HEK293 (cell line): ENCODE data around the gene CHST3.

ENCODE experiments used
- CTCF ChIP-seq: fragments of 450-650 bp; formaldehyde crosslinking; IDR thresholded peaks from 2 replicates; pipeline ENCODE4 v1.5.1; 2016; ENCODE audit warnings: missing biosample characterization, missing genetic modification characterization
- HOXA7 ChIP-seq: sonication (generic); formaldehyde crosslinking; IDR thresholded peaks from 2 replicates; pipeline ENCODE4 v1.8.1; 2022; ENCODE audit warnings: missing genetic modification reagents, borderline replicate concordance
- ZBTB17 ChIP-seq: fragments of 450-650 bp; formaldehyde crosslinking; IDR thresholded peaks from 2 replicates; pipeline ENCODE4 v1.5.1; 2016; ENCODE audit warnings: missing biosample characterization, missing genetic modification characterization
- ZNF157 ChIP-seq: fragments of 450-650 bp; formaldehyde crosslinking; IDR thresholded peaks from 2 replicates; pipeline ENCODE4 v1.5.1; 2016; ENCODE audit warnings: missing biosample characterization, missing genetic modification characterization
- ZNF23 ChIP-seq: fragments of 450-650 bp; formaldehyde crosslinking; IDR thresholded peaks from 2 replicates; pipeline ENCODE4 v1.5.1; 2016; ENCODE audit warnings: missing biosample characterization, missing genetic modification characterization, borderline replicate concordance
- ZNF394 ChIP-seq: fragments of 450-650 bp; formaldehyde crosslinking; IDR thresholded peaks from 2 replicates; pipeline ENCODE4 v1.5.1; 2016; ENCODE audit warnings: missing biosample characterization, missing genetic modification characterization, mild to moderate bottlenecking, moderate library complexity, borderline replicate concordance
- ZNF398 ChIP-seq: fragments of 450-650 bp; formaldehyde crosslinking; IDR thresholded peaks from 2 replicates; pipeline ENCODE4 v1.5.1; 2017; ENCODE audit warnings: missing biosample characterization, missing genetic modification characterization
- ZNF596 ChIP-seq: fragments of 450-650 bp; IDR thresholded peaks from 2 replicates; pipeline ENCODE4 v1.5.0; 2018; ENCODE audit warnings: missing biosample characterization, mild to moderate bottlenecking, missing genetic modification characterization, moderate library complexity
- ZNF785 ChIP-seq: fragments of 450-650 bp; formaldehyde crosslinking; IDR thresholded peaks from 2 replicates; pipeline ENCODE4 v1.5.1; 2016; ENCODE audit warnings: missing biosample characterization, missing genetic modification characterization
- ZSCAN23 ChIP-seq: fragments of 450-650 bp; formaldehyde crosslinking; IDR thresholded peaks from 2 replicates; pipeline ENCODE4 v1.5.1; 2016; ENCODE audit warnings: missing biosample characterization, missing genetic modification characterization

GRCh38 chr10:71939861-71940474 lies 24.2 kb upstream of the CHST3 start:
- TF ChIP-seq CTCF (tag by site-specific recombination) (no peak), ZNF398 (tag by site-specific recombination) (no peak), ZNF596 (no peak), ZSCAN23 (tag by site-specific recombination) (no peak), ZNF785 (tag by site-specific recombination) (no peak), ZBTB17 (tag by site-specific recombination) (no peak), ZNF394 (tag by site-specific recombination) (no peak), ZNF157 (tag by site-specific recombination) (no peak), ZNF23 (no peak), HOXA7 (CRISPR knock-in tag) (no peak)
